ENCODE measurements around the gene DCLK1. TPM values are rescaled to one million over a fixed set of nuclear protein-coding genes. Genes with fewer than 3 reads are reported as not detected.

Gene DCLK1
- total and polyA plus RNA-seq, 8 donors: 10.5 to 20.5 (median 12.8) TPM

DNA sequence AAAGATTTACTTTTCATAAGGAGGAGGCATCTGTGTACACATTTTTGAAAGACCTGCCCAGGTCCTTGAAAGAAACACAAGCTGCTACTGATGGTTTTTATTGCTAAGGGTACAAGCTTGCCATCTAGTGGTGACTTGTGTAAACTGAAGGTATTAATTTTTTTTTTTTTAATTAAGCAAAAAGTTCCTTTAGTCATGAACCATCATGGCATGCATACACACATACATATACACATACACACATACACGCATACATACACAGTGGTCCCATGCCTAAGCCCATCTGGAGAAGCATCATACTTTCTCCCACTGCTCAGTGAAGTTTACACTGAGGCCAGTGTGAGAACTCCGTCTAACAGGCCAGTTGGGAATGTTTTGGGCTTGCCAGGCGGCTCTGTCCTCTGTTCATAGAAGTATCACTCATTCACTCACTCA is 312.5 kb downstream of the DCLK1 start:
- no peak overlapping the region for H3K27ac ChIP-seq
- intact Hi-C loops (cut with DNase I): no loop called here
- peak; percentile 74 for ATAC-seq
- peak in 2 of 4 donors; percentile 25 to 39 for DNase-seq
- no peaks in the 10 kb centered on the region for H3K9me3 ChIP-seq
- H3K36me3 ChIP-seq: no peaks in the 10 kb centered on the region
- H3K4me3 ChIP-seq: no peak overlapping the region
- TF ChIP-seq, protein P1, sequence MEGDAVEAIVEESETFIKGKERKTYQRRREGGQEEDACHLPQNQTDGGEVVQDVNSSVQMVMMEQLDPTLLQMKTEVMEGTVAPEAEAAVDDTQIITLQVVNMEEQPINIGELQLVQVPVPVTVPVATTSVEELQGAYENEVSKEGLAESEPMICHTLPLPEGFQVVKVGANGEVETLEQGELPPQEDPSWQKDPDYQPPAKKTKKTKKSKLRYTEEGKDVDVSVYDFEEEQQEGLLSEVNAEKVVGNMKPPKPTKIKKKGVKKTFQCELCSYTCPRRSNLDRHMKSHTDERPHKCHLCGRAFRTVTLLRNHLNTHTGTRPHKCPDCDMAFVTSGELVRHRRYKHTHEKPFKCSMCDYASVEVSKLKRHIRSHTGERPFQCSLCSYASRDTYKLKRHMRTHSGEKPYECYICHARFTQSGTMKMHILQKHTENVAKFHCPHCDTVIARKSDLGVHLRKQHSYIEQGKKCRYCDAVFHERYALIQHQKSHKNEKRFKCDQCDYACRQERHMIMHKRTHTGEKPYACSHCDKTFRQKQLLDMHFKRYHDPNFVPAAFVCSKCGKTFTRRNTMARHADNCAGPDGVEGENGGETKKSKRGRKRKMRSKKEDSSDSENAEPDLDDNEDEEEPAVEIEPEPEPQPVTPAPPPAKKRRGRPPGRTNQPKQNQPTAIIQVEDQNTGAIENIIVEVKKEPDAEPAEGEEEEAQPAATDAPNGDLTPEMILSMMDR (IDR thresholded peaks at IDR 0.05): peak; percentile 11 to 53
- no peaks in the 10 kb centered on the region for H3K4me1 ChIP-seq
- H3K27me3 ChIP-seq: no peaks in the 10 kb centered on the region

DNA sequence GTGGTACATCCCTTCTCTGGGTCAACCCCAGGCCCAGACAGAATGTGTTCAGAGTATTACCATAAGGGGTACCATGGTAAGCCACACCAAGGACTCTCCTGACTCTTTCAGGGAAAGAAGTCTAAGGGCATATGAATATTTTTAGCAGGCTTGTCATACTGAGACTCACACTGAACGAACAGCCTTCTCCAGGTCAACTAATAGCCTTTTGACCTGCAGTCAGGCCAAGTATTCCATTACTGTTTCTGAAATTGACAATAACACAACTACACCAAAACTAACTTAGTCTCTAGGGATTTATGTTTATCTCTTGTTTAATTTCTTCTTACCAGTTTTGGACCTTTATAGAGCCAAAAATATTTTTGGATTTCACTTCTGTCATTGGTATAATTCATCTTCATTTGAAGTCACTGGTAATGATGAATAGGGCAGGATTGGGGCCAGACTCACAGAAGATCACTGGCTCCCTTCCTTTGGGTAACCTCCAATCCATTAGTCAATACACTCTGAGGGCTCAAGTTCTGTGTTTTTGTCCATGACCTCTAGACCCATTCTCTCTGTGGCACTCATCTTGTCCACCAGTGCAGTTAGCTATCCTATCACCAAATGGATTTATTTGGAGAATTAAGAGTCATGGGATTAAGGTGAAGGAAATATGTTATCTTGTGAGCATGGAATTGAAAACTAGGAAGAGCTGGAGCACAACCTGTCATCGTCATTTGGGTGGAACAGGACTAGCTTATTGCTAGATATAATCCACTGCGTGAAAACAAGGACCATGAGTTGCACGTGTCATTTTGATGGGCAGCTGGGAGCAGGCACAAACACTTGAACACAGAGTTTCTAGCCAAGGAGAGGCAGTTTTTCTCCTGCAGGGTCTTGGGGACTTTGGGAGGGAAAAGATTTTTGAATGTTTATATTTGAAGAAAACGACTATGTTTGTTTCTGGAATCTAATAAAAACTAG is 313.3 kb downstream of the DCLK1 start:
- DNase-seq: no peak
- intact Hi-C loops (cut with DNase I): no loop called here
- no peaks in the 10 kb centered on the region for H3K9me3 ChIP-seq

DNA sequence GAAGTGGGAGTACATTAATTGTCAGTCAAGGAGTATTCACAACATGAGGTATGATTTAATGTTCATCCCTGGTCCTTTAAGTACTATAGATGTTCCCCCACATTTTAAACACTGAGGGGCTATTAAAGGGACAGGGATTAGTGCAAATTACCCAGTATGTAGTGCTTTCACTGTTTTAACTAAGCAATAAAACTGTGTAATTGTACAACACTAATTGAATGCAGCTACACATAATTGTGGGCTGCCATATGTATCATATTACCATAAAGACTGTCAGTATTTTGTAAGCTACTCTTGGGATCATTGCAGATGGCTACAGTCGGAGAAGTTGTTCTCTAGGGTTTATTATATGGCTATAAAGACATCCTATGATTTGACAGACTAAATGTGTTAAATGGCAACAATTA is 316.6 kb downstream of the DCLK1 start:
- ATAC-seq (no peak), DNase-seq (no peak)
- Histone ChIP-seq H3K4me1 (no peaks in the 10 kb centered on the region), H3K9me3 (no peaks in the 10 kb centered on the region), H3K27me3 (no peaks in the 10 kb centered on the region), H3K36me3 (no peaks in the 10 kb centered on the region), H3K27ac (no peak overlapping the region), H3K4me3 (no peak overlapping the region)
- TF ChIP-seq, protein P1 (IDR thresholded peaks at IDR 0.05): no peak
- intact Hi-C loops (cut with DNase I): no loop called here

More for the DNA sequence above, 313.3 kb downstream of the DCLK1 start:
- ATAC-seq: no peak
- Histone ChIP-seq H3K27ac (no peak overlapping the region), H3K4me3 (no peak overlapping the region), H3K36me3 (no peaks in the 10 kb centered on the region), H3K4me1 (no peaks in the 10 kb centered on the region), H3K27me3 (no peaks in the 10 kb centered on the region)
- TF ChIP-seq, protein P1 (IDR thresholded peaks at IDR 0.05): no peak

DNA sequence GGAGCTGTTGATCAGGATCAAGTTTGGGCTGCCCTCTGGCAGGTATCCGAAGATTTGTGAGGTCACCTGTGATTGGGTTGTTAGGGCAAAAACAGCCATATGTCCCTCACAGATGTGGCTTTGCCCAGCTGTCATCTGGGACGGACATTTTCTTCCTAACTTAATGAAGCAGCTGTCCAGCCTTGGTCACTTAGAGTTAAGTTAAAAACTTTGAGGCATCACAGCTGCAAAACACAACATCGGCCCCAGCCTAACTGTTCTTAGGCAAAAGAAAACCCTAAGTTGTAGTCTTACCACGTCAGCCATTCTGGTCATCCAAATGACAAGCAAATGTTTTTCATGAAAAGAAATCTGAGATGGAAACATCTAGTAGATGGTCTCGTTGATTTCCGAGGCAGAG is 318.4 kb downstream of the DCLK1 start:
- Histone ChIP-seq H3K36me3 (no peaks in the 10 kb centered on the region), H3K27me3 (no peaks in the 10 kb centered on the region), H3K27ac (no peak overlapping the region), H3K4me3 (no peak overlapping the region), H3K9me3 (no peaks in the 10 kb centered on the region), H3K4me1 (no peaks in the 10 kb centered on the region)
- intact Hi-C loops (cut with DNase I): no loop called here
- TF ChIP-seq, protein P1 (IDR thresholded peaks at IDR 0.05): no peak
- ATAC-seq (no peak), DNase-seq (no peak)

- intact Hi-C loops (cut with DNase I): no loop called here
- TF ChIP-seq, protein P1 (IDR thresholded peaks at IDR 0.05): no peak
- H3K36me3 ChIP-seq: no peaks in the 10 kb centered on the region
- ATAC-seq: no peak
- no peaks in the 10 kb centered on the region for H3K9me3 ChIP-seq
- H3K27ac ChIP-seq: no peak overlapping the region
- H3K4me3 ChIP-seq: no peak overlapping the region
- H3K27me3 ChIP-seq: no peaks in the 10 kb centered on the region
- H3K4me1 ChIP-seq: no peaks in the 10 kb centered on the region
- DNase-seq: no peak
Measured at GRCh38 chr13:35810321-35810720, 320.9 kb downstream of the DCLK1 start.

Data from left lung (tissue), 10 donors.